GM12872 (cell line): ENCODE data around the gene PCDH9.

Experiments used
- CTCF ChIP-seq: IDR thresholded peaks from 3 replicates; pipeline ENCODE4 v1.5.1; 2011; ENCODE audit warnings: low read depth, mild to moderate bottlenecking, low read length, moderate library complexity; ENCODE audit not compliant: insufficient read depth

PCDH9 gene

GRCh38 chr13:66911411-66911939, 318.7 kb downstream of the PCDH9 start:
- TF ChIP-seq CTCF: no peak

DNA sequence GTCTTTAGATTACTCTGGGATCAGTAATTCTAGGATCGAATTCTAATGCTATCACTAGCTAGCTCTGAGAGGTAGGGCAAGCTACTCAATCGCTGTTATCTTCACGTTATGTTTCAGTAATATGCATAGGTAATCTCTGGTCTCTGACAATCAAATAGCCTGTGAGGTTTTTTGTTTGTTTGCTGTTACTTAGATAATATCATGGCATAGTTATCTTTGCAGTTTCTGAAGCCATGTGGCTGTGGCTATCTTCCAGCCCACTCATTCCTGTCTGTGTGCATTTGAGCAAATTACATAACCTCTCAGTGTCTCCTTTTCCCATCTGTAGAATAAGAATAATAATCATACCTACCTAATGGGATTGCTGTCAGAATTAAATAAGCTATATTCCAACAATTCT, 330.2 kb downstream of the PCDH9 start:
- TF ChIP-seq CTCF: no peak

DNA sequence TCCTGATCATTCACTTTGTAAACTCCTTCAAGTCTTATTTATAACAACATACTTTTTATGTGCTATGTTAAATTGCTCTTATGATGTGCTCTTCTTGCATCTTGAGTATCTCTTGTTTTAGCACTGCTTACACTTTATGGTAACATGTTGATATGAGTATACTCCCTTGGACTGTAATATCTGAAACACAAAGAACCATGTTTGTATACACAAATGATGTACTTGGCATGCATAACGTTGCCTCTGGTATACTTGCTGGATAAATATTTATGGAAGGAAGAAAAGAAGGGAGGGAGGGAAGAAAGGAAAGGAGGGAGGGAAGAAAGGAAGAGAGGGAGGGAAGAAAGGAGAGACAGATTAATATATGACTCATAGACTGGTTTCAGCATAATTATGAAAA, 333.2 kb downstream of the PCDH9 start:
- TF ChIP-seq CTCF: no peak

- no peak for TF ChIP-seq CTCF
These were observed 334.4 kb downstream of the PCDH9 start for GRCh38 chr13:66895780-66896179.

- no peak for TF ChIP-seq CTCF
These were observed 334.8 kb downstream of the PCDH9 start for GRCh38 chr13:66895320-66895719.

DNA sequence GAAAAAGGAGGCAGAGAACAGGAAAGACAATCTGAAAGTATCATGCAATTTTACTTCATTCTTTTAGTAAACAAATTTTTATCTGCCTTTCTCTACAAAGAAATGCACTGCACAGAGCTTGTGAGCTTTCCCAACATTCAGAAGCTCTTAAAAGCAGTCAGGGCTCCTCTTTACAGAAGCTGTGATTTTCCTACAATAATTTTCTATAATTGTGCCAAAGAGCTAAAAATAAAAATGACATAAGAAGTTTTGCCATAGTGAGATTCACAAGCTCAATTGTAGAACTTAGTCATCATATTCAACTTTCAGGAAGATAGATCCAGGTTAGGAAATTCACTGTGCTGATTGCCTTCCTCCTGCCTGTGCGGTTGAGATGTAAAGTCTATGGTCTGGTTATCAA, 341.4 kb downstream of the PCDH9 start:
- no peak for TF ChIP-seq CTCF

DNA sequence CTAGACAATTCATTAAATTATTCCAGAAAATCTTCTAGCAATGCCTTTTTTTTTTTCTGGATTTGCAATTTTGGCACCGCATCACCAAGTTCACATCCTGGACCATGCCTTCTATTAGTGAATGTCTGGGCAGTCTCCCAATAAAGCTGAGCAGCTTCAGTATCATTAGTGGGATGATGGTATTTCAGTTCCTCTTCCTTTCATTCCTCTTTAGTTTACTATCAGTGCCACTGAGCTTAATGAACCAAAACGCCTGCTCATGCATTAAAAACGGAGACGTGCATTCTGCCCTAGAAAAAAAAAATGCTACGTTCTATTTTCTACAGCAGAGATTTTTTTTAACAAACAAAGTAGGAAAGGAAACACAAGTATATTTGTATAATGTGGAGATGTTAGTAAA, 343.0 kb downstream of the PCDH9 start:
- no peak for TF ChIP-seq CTCF

DNA sequence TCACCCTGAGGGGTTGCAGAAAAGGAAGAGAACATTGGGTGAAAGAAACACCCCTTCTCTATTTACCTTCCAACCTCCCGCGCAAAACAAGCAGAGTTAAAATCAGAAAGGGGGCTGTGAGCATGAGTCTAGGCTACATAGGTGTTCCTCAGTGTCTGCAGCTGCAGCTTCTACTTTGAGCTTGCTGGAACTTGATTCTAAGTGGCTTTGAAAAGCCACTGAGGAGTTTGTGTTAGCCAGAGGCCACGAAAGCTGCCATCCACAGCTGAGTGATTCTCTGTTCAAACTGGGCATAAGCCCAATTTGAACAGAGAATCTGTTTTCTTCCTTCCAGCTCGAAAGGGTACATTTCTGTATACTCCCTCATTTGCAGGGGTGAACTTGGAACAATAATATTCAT, 343.9 kb downstream of the PCDH9 start:
- TF ChIP-seq CTCF: no peak
